Measurements from ENCODE around the gene ARSK. TPM values are rescaled to one million over a fixed set of nuclear protein-coding genes. Genes with fewer than 3 reads are reported as not detected.

Gene ARSK
- total and polyA plus RNA-seq, 2 experiments from 2014 or later, result 23.2 to 40.8 TPM

DNA sequence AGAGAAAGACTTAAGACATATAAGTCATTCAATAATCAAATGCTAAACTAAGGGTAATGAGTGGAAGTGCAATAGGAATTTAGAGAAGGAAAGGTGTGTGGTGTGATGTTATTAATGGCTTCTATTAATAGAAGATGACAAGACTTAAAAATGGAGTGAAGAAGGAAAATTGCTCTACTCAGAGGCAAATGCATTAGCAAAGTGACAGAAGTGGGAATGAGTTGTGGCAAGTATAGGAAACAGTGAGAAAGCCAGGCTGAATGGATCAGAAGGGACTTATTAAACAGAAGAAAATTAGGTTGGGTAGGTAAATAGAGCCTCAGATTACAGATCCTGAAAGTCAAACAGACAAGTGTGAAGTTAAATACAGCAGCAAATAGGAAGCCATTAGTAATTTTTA, 5.9 kb upstream of the ARSK start (continued):
- TF ChIP-seq ZNF462 (CRISPR knock-in tag; IDR thresholded peaks at IDR 0.05) (no peak), ZNF114 (CRISPR knock-in tag; IDR thresholded peaks at IDR 0.05) (no peak)
- TF ChIP-seq, protein P1, sequence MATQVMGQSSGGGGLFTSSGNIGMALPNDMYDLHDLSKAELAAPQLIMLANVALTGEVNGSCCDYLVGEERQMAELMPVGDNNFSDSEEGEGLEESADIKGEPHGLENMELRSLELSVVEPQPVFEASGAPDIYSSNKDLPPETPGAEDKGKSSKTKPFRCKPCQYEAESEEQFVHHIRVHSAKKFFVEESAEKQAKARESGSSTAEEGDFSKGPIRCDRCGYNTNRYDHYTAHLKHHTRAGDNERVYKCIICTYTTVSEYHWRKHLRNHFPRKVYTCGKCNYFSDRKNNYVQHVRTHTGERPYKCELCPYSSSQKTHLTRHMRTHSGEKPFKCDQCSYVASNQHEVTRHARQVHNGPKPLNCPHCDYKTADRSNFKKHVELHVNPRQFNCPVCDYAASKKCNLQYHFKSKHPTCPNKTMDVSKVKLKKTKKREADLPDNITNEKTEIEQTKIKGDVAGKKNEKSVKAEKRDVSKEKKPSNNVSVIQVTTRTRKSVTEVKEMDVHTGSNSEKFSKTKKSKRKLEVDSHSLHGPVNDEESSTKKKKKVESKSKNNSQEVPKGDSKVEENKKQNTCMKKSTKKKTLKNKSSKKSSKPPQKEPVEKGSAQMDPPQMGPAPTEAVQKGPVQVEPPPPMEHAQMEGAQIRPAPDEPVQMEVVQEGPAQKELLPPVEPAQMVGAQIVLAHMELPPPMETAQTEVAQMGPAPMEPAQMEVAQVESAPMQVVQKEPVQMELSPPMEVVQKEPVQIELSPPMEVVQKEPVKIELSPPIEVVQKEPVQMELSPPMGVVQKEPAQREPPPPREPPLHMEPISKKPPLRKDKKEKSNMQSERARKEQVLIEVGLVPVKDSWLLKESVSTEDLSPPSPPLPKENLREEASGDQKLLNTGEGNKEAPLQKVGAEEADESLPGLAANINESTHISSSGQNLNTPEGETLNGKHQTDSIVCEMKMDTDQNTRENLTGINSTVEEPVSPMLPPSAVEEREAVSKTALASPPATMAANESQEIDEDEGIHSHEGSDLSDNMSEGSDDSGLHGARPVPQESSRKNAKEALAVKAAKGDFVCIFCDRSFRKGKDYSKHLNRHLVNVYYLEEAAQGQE (IDR thresholded peaks at IDR 0.05; ENCODE audit: unreplicated experiment), result no peak

GRCh38 chr5:95554331-95554646, 612 bp upstream of the ARSK start:
- no peaks in the 10 kb centered on the region for H3K9me2 ChIP-seq (ENCODE audit: insufficient read depth)
- H2AFZ ChIP-seq, result no peak overlapping the region
- Mint-ChIP-seq H3K4me1 (peaks cover 12% of the 10 kb centered on the region), H3K27me3 (ENCODE audit: insufficient read depth, low read depth, poor library complexity) (no peaks in the 10 kb centered on the region), H3K4me3 (peak overlapping the region; percentile 95), H3K27ac (peak overlapping the region; percentile 97), H3K36me3 (ENCODE audit: low read depth) (peaks cover 8% of the 10 kb centered on the region), H3K9me3 (no peaks in the 10 kb centered on the region)
- DNase-seq (ENCODE audit: low spot score) (no peak), ATAC-seq (no peak)
- H3K4me3 ChIP-seq, result peak overlapping the region; percentile 62
- H3K27me3 ChIP-seq (ENCODE audit: insufficient read depth), result no peaks in the 10 kb centered on the region
- peaks cover 80% of the 10 kb centered on the region for H3K79me2 ChIP-seq (replicated peaks; ENCODE audit: insufficient read depth)
- no peaks in the 10 kb centered on the region for H3F3A ChIP-seq (replicated peaks; ENCODE audit: low read depth)
- H3K27ac ChIP-seq (ENCODE audit: low read depth), result peak overlapping the region; percentile 5; the same call in 1 of the 2 replicates
- peaks cover 10% of the 10 kb centered on the region; the same call in 1 of the 2 replicates for H3K4me1 ChIP-seq (ENCODE audit: insufficient read depth)
- H4K20me1 ChIP-seq (replicated peaks; ENCODE audit: insufficient read depth), result peaks cover 4% of the 10 kb centered on the region; the same call in 1 of the 2 replicates
- H3K36me3 ChIP-seq (ENCODE audit: insufficient read depth), result peaks cover 5% of the 10 kb centered on the region; the same call in 1 of the 2 replicates
- H3K4me2 ChIP-seq, result peak overlapping the region; percentile 83
- TF ChIP-seq ZNF114 (CRISPR knock-in tag; IDR thresholded peaks at IDR 0.05), result no peak
- TF ChIP-seq ETS1 (IDR thresholded peaks at IDR 0.05), result no peak
- no peak for TF ChIP-seq JUNB (IDR thresholded peaks at IDR 0.05; ENCODE audit: unreplicated experiment)
- TF ChIP-seq STAT1 (IDR thresholded peaks at IDR 0.05; ENCODE audit: unreplicated experiment), result no peak
- TF ChIP-seq, protein P2, sequence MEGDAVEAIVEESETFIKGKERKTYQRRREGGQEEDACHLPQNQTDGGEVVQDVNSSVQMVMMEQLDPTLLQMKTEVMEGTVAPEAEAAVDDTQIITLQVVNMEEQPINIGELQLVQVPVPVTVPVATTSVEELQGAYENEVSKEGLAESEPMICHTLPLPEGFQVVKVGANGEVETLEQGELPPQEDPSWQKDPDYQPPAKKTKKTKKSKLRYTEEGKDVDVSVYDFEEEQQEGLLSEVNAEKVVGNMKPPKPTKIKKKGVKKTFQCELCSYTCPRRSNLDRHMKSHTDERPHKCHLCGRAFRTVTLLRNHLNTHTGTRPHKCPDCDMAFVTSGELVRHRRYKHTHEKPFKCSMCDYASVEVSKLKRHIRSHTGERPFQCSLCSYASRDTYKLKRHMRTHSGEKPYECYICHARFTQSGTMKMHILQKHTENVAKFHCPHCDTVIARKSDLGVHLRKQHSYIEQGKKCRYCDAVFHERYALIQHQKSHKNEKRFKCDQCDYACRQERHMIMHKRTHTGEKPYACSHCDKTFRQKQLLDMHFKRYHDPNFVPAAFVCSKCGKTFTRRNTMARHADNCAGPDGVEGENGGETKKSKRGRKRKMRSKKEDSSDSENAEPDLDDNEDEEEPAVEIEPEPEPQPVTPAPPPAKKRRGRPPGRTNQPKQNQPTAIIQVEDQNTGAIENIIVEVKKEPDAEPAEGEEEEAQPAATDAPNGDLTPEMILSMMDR (conservative IDR thresholded peaks at IDR 0.05; ENCODE audit: low read depth in 2 of 2), result no peak

All from GM23338 (cell line).